HG03097 (cell line): ENCODE measurements around the gene GRID1.
"Not testable (repeated sequence)": the region's sequence is repeated elsewhere in the genome, so short reads cannot be mapped to it uniquely, and the experiment has no call there.

Source experiments
- ATAC-seq: cut with Tn5 transposase; IDR thresholded peaks from one replicate; pipeline ENCODE4 v1.9.1; 2021; ENCODE audit not compliant: unreplicated experiment, low FRiP score

The GRID1 gene

GRCh38 chr10:86032087-86032486 is 334.5 kb downstream of the GRID1 start:
- not testable (repeated sequence) for ATAC-seq

- ATAC-seq, result no peak
Observed at GRCh38 chr10:86030312-86030711, 336.3 kb downstream of the GRID1 start.

- ATAC-seq, result no peak
Observed at GRCh38 chr10:86027346-86027745, 339.2 kb downstream of the GRID1 start.

DNA sequence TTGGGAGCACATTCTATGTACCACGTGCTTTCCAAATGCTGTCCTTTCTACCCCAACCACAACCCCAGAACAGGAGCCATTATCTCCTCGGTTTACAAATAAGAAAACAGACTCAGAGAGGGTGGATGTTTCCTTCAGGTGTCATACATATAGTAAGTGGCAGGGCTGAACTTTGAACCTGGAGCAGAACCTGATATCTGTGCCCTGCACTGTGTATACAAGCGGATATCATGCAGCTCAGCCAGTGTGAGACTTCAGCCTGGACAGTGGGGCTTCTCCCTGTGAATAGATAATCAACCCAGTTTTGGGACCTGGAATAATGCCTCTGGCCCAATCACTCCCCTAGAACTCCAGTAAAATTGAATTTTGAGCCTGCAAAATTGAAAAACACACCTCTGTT is 341.1 kb downstream of the GRID1 start:
- ATAC-seq, result no peak

GRCh38 chr10:86024281-86025041 is 342.1 kb downstream of the GRID1 start:
- ATAC-seq, result no peak

DNA sequence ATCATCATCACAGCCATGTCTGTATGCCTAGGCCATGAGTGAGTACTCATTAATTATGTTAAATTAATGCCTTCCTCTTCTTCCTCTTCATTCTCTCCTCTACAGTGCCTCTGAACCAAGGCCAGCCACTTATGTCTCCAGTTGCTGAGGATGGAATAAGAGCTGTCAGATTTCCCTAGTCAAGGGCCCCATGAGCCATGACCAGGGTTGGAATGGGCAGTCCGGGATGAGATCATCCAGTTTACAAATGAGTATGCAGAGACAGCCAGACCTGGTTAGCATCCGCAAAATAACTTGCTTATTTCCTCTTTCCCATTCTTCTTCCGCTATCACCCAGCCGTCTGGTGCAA is 342.7 kb downstream of the GRID1 start:
- ATAC-seq, result no peak

DNA sequence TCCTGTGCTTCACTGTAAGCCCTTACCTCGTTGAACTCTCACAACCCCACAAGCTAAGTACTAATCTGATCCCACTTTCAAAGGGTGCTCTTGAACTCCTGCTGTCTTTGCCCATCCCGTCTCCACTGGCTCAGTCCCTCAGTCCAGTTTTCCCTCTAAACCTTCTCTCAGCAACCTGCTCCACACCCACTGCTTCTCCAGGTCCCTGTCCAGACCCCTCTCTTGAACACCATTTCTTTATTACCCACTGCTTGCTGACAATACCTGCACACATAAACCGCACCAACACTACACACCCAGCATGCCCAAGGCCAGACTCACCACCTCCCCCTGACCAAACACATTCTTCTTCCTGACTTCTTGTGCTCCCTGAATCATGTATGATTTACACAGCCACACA is 343.3 kb downstream of the GRID1 start:
- ATAC-seq, result no peak

DNA sequence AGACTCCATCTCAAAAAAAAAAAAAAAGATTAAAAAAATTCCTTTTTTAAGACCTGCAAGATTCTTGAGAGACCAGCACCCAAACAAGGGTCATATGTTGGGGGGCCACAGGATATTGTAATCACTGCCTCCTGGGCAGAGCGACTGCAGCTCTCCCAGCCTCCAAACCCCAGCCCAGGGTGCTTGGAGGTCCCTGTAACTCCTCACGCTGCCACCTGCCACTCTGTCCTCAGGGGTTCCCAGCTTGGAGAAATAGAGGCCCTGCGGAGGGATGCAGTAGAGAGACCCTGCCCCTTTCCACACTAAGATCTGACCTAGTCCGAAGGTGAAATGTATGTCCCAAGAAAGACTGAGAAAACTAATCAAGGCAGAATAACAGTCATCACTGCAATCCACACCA is 343.7 kb downstream of the GRID1 start:
- no peak for ATAC-seq

GRCh38 chr10:86020134-86020533 is 346.5 kb downstream of the GRID1 start:
- ATAC-seq, result no peak

DNA sequence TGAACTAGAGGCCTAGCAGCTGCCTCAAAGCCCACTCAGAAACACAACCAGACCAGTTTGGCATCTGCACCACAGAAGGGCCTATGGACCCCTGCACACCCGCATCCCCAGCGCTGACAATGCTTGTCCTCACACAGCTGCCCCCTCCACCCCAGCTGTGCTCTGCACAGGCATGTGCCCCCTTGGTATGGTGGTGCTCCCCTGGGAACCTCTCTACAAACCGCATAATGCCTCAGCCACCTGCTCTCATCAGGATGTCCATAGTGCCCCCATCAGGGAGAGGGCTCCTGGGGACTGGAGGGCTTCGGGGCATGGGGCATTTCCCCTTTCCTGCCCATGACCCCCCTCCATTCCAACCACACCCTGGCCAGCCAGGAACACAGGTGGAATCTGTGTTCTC is 347.5 kb downstream of the GRID1 start:
- no peak for ATAC-seq

- ATAC-seq, result no peak
Observed at GRCh38 chr10:86018735-86019058, 347.9 kb downstream of the GRID1 start.

GRCh38 chr10:86017841-86018734 is 348.5 kb downstream of the GRID1 start:
- ATAC-seq, result no peak

DNA sequence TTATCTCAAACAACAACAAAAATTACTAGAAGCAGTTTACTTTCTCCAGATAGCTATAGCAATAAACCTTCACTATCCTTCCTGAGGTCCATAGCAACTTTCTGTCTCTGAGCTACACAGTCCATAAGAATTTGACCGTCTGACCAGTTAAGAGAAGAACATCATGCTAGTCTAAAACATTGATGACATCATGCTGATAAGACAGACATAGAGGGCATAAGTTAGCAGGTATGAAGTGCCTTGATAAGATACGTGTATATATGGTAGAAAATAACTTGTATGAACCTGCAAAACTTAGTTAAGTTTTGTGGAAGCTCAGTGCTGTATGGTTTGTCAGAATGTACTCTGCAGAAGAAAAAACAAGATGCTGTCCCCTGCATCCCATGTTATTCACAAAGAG is 353.0 kb downstream of the GRID1 start:
- ATAC-seq, result no peak

DNA sequence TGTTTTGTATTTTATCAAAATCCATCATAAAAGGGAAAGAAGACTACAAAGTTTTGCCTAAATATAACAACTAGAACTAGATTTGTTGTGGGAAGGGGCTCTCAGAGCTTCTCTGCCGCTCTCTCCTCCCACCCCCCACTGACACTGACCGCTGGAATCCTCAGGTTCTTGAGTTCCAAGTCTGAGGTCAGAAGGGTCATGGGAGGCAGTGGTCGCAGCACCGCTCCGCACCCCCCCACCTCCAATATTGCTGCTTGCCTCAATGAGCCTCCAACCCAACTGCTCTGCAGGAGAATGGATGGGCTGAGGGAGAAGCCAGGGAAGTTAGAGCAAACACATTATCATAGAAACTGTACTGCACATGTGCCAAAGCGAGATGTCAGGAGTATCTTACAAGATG is 359.4 kb downstream of the GRID1 start:
- ATAC-seq, result no peak

DNA sequence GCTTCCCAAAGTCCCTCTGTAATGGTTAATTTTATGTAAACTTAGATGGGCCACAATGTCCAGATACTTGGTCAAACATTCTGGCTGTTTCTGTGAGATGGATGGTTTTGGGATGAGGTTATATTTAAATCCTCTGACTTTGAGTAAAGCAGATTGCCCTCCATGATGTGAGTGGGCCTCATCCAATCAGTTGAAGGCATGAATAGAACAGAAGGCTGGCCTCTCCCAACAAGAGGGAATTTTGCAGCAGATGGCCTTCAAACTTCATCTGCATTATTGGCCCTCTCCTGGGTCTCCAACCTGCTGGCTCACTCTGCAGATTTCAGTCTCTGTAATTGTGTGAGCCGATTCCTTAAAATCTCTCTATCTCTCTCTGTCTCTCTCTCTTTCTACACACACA is 362.3 kb downstream of the GRID1 start:
- no peak for ATAC-seq

- no peak for ATAC-seq
Observed at GRCh38 chr10:86003201-86003621, 363.4 kb downstream of the GRID1 start.

GRCh38 chr10:86001521-86001920 is 365.1 kb downstream of the GRID1 start:
- no peak for ATAC-seq

DNA sequence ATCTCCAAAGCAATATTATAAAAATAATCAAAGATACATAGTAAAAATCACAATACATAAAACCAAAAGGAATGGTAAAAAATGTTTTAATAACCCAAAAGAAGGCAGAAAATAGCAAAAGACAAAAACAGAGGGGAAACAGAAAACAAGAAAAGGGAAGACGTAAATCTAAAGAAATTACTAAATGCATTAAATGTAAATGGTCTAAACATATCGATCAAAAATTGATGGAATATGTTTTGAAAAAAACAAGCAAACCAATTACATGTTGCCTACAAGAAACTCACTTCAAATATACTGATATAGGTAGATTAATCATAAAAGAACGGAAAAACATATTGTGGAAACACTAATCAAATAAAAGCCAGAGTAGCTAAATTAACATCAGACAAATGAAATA is 369.1 kb downstream of the GRID1 start:
- no peak for ATAC-seq

DNA sequence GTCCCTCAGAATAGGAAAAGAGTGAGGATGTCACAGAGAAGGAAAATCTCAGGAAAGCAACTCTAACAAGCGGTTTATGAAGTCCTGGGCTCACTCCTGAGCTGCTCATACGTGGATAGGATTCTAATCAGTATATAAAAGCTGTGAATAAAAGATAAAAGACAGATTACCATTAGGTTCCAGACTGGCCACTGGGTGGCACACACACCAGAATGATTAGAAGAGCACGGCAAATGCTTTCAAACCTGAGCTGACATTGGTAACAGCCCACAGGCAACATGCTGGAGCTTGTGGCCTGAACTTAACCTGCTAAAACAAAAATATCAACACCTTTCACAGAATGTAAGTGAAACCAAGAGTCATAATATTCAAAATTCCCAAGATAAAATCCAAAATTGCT is 370.8 kb downstream of the GRID1 start:
- no peak for ATAC-seq

- ATAC-seq, result no peak
Observed at GRCh38 chr10:85993840-85994507, 372.6 kb downstream of the GRID1 start.

- ATAC-seq, result no peak
Observed at GRCh38 chr10:85993140-85993539, 373.5 kb downstream of the GRID1 start.

DNA sequence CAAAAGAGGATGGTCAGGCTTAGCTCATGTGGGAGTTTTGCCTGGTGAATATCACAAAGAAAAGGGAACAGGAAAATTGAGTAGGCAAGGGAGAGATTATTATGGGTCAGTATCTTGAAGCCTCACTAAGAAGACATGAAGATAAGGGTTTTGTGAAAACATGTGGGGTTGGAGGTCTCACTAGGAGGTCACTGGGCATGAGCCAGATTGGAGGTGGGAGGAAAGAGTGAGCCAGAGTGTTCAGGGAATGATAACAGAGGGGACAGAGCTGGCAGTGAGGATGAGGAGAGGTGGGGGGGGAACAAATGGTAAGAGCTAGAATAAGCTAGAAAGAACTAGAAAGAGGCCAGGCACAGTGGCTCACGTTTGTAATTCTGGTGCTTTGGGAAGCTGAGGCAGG is 374.3 kb downstream of the GRID1 start:
- no peak for ATAC-seq
